OCI-LY3 (cell line): Measurements from ENCODE around the gene AHCYL2.

Experiments
- CTCF ChIP-seq: fragments of 200-600, 300-600 bp; sonication (generic); IDR thresholded peaks from 2 replicates; pipeline ENCODE4 v1.5.1; 2014; ENCODE audit warnings: antibody characterized with exemption, low read length, low read depth
- EZH2phosphoT487 ChIP-seq: fragments of 200-600 bp; shearing (Covaris generic); IDR thresholded peaks from 2 replicates; pipeline ENCODE4 v1.6.1; 2018; ENCODE audit warnings: antibody characterized with exemption, mixed run types, low read depth

GRCh38 chr7:129313282-129313681, 88.5 kb downstream of the AHCYL2 start:
- TF ChIP-seq CTCF (no peak), EZH2phosphoT487 (no peak)
